ENCODE data around the gene APOM. TPM values are rescaled to one million over a fixed set of nuclear protein-coding genes. Genes with fewer than 3 reads are reported as not detected.

APOM gene
- polyA plus RNA-seq, 1 donor, result 14.1 TPM

DNA sequence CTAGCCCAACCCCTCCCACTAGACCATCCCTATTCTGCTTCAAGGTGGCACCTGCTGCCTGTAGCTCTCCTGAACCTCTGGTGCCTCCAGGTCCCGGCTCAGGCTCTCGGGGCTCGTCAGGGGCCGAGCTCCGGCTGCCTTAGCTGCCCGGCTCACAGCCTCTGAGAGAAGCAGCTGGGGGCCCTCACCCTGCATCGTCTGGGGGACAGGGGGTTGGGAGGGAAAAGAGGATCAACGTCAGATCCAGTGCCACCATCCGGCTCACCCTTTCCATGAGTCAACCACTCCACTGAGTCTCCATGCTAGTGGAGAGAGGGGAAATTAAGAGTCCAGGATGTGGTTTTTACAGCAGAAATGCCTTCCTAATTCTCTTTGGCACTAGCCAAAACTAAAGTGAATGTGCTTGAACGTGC lies 16.2 kb upstream of the APOM start:
- Histone ChIP-seq H3K4me1 (ENCODE audit: control insufficient read depth, insufficient read depth, low read length) (no peaks in the 10 kb centered on the region), H3K27ac (ENCODE audit: low read length) (no peak overlapping the region), H3K9me3 (ENCODE audit: control insufficient read depth, low read depth, low read length) (no peaks in the 10 kb centered on the region), H3K27me3 (ENCODE audit: control insufficient read depth, insufficient read depth, low read length) (no peaks in the 10 kb centered on the region), H3K36me3 (ENCODE audit: control insufficient read depth, insufficient read depth, low read length) (peaks cover 89% of the 10 kb centered on the region), H3K4me3 (ENCODE audit: low read length) (no peak overlapping the region)
- DNase-seq, result no peak
- no CpG with 5 or more reads among the region's 10 CpGs for WGBS (ENCODE audit: insufficient coverage, low lambda C conversion rate)

DNA sequence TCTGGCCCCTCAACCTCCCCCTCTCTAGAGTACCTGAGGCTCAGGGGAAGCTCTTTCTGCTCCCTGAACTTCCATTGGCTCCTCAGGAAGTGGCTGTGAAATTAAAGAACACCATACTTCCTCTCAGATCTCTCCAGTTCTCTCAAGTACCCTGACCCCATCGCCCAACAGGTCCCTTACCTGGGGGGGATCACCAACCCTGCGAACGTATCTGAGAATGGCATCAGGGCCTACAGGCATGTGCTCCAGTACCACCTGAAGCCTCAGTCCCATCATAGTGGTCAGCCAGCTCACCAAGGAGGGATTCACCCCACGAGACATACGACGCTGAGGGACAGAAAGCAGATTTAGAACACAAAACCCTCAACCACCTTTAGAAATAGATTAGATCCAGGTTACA lies 15.1 kb upstream of the APOM start:
- no peaks in the 10 kb centered on the region for H3K4me1 ChIP-seq (ENCODE audit: control insufficient read depth, insufficient read depth, low read length)
- peaks cover 89% of the 10 kb centered on the region for H3K36me3 ChIP-seq (ENCODE audit: control insufficient read depth, insufficient read depth, low read length)
- no CpG with 5 or more reads among the region's 6 CpGs for WGBS (ENCODE audit: insufficient coverage, low lambda C conversion rate)

DNA sequence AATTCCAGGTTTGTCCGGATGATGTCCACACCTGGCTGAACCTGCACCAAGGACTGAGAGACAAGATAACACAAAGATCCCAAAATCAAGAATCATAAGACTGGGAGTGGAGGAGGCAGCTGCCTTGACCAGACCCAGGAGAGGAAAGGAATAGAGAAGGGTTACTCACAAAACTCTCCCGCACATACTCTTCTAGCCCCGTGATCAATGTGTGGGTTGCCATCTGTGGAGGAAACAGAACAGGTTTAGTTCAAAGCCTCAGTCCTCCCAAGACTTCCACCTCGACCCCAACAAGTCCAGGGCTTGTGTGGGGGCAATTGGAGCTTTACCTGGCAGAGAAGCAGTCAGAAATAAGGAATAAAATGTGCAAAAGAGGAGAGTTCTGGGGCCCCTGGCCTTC lies 14.3 kb upstream of the APOM start:
- Histone ChIP-seq H3K4me1 (ENCODE audit: control insufficient read depth, insufficient read depth, low read length) (no peaks in the 10 kb centered on the region), H3K9me3 (ENCODE audit: control insufficient read depth, low read depth, low read length) (no peaks in the 10 kb centered on the region), H3K27ac (ENCODE audit: low read length) (no peak overlapping the region), H3K27me3 (ENCODE audit: control insufficient read depth, insufficient read depth, low read length) (no peaks in the 10 kb centered on the region), H3K4me3 (ENCODE audit: low read length) (no peak overlapping the region), H3K36me3 (ENCODE audit: control insufficient read depth, insufficient read depth, low read length) (peaks cover 89% of the 10 kb centered on the region)
- 100% methylated on average over 1 of the region's 4 CpGs for WGBS (ENCODE audit: insufficient coverage, low lambda C conversion rate)
- DNase-seq, result no peak

More for the DNA sequence above, 15.1 kb upstream of the APOM start:
- no peaks in the 10 kb centered on the region for H3K27me3 ChIP-seq (ENCODE audit: control insufficient read depth, insufficient read depth, low read length)
- no peak for DNase-seq
- no peak overlapping the region for H3K27ac ChIP-seq (ENCODE audit: low read length)
- no peaks in the 10 kb centered on the region for H3K9me3 ChIP-seq (ENCODE audit: control insufficient read depth, low read depth, low read length)
- H3K4me3 ChIP-seq (ENCODE audit: low read length), result no peak overlapping the region

DNA sequence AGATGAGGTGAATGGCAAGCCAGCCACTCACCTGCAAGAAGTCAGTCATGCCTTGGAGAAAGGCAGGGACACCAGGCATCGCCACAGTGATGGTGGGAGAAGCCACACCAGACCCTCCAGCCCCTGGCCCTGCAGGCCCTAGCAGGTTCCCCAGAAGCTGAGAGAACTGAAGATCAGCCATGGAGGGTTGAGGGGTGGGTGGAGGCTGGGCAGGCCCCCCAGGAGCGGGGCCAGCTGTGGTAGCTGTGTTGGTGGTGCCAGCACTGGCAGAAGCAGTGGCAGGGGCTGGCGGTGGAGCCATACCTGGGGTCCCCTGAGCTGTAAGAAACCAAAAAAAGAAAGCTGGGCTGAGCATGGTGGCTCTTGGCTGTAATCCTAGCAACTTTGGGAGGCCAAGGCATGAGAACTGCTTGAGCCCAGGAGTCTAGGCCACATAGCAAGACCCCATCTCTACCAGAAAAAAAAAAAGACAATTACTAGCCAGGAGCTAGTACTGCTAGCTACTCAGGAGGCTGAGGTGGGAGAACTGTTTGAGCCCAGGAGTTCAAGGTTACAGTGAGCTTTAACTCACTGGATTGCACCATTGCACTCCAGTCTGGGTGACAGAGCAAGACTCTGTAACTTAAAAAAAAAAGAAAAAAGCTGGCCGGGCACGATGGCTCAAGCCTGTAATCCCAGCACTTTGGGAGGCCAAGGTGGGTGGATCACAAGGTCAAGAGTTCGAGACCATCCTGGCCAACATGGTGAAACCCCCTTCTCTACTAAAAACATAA lies 12.7 kb upstream of the APOM start:
- no peak for DNase-seq

DNA sequence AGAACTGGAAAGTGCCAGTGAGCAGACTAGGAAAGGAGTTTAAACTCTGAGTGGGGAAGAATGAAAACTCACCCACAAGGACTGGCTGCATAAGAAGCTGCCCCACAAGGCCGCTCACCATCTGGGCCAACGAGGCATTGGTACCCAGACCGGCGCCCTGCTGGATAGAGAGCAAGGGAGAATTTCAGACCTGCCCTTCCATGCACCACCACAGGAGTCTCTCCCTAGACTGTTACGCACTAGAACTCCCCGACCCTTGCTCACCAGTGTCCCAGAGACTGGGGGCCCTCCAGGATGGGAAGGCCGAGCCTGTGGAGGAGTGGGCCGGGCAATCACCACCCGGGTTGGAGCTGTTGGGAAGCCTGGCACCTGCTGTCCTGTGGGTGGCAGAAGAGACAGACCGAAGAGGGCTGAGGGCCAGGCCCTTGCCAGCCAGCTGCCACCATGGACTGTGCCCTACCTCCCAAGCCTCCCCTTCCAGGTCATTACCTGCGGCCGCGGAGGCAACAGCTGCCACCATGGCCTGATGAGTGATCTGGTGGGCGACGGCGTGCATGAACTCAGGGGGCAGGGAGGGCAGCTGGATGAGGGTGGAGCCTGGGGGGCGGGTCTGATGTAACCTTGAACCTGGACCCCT lies 11.8 kb upstream of the APOM start:
- WGBS (ENCODE audit: insufficient coverage, low lambda C conversion rate), result no CpG with 5 or more reads among the region's 17 CpGs
- Histone ChIP-seq H3K27ac (ENCODE audit: low read length) (no peak overlapping the region), H3K27me3 (ENCODE audit: control insufficient read depth, insufficient read depth, low read length) (no peaks in the 10 kb centered on the region), H3K36me3 (ENCODE audit: control insufficient read depth, insufficient read depth, low read length) (peaks cover 92% of the 10 kb centered on the region), H3K9me3 (ENCODE audit: control insufficient read depth, low read depth, low read length) (no peaks in the 10 kb centered on the region), H3K4me3 (ENCODE audit: low read length) (no peak overlapping the region), H3K4me1 (ENCODE audit: control insufficient read depth, insufficient read depth, low read length) (no peaks in the 10 kb centered on the region)
- DNase-seq, result no peak

More for the DNA sequence above, 12.7 kb upstream of the APOM start:
- Histone ChIP-seq H3K36me3 (ENCODE audit: control insufficient read depth, insufficient read depth, low read length) (peaks cover 88% of the 10 kb centered on the region), H3K27ac (ENCODE audit: low read length) (no peak overlapping the region), H3K9me3 (ENCODE audit: control insufficient read depth, low read depth, low read length) (no peaks in the 10 kb centered on the region), H3K4me1 (ENCODE audit: control insufficient read depth, insufficient read depth, low read length) (no peaks in the 10 kb centered on the region), H3K27me3 (ENCODE audit: control insufficient read depth, insufficient read depth, low read length) (no peaks in the 10 kb centered on the region), H3K4me3 (ENCODE audit: low read length) (no peak overlapping the region)
- 80% methylated on average over 1 of the region's 6 CpGs for WGBS (ENCODE audit: insufficient coverage, low lambda C conversion rate)

DNA sequence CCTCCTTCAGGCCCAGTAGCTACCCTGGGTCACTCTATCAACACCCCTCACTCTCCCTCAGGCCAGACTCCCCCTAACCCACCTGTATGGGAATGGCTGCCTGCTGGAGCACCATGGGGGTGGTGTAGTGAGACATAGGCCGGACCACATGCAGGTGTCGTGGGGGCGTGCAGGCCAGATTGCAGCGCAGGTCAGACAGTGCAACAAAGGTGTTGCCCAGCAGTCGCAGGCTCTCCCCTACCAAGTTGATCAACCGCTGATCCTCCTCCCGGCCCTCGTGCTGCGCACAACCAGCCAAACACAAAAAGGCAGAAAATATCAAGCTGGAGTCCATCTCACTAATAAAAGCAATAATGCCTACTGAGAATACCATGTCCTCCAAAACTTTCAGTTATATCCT lies 10.4 kb upstream of the APOM start:
- DNase-seq, result no peak
- H3K36me3 ChIP-seq (ENCODE audit: control insufficient read depth, insufficient read depth, low read length), result peaks cover 91% of the 10 kb centered on the region

DNA sequence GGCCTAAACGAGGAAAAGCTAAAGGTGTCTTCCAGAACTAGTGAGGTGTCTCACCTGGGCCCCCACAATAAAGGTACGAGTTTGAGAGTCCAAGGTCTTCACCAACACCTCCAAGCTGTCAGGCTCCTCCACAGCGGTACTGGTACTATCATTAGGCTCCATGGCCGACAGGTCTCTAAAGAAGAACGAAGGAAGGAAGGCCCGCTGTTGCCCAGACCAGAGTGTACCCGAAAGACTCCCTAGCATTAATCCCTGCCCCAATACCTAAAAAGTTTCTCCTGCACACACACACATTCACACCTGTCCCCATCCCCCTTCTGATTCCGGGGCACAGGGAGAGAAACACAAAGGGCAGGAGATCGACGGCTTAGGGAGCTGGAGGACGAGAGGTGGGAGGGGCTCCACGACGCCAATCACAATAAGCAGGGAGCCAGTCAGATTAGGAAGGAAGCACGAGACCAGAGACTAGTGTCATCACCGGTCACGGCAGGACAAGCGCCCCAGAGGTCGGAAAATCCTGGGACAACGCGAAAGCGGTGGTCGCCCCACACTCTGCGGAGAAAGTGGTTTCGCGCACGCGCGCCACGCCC lies 4.0 kb upstream of the APOM start:
- no peaks in the 10 kb centered on the region for H3K27me3 ChIP-seq (ENCODE audit: control insufficient read depth, insufficient read depth, low read length)
- peak overlapping the region; percentile 90 for H3K4me3 ChIP-seq (ENCODE audit: low read length)
- no CpG with 5 or more reads among the region's 29 CpGs for WGBS (ENCODE audit: insufficient coverage, low lambda C conversion rate)
- DNase-seq, result peak; percentile 82 to 92
- H3K36me3 ChIP-seq (ENCODE audit: control insufficient read depth, insufficient read depth, low read length), result peaks cover 39% of the 10 kb centered on the region
- H3K27ac ChIP-seq (ENCODE audit: low read length), result peak overlapping the region; percentile 93
- no peaks in the 10 kb centered on the region for H3K9me3 ChIP-seq (ENCODE audit: control insufficient read depth, low read depth, low read length)
- peaks cover 38% of the 10 kb centered on the region for H3K4me1 ChIP-seq (ENCODE audit: control insufficient read depth, insufficient read depth, low read length)

More for the DNA sequence above, 10.4 kb upstream of the APOM start:
- Histone ChIP-seq H3K27me3 (ENCODE audit: control insufficient read depth, insufficient read depth, low read length) (no peaks in the 10 kb centered on the region), H3K4me3 (ENCODE audit: low read length) (no peak overlapping the region), H3K4me1 (ENCODE audit: control insufficient read depth, insufficient read depth, low read length) (no peaks in the 10 kb centered on the region), H3K27ac (ENCODE audit: low read length) (no peak overlapping the region), H3K9me3 (ENCODE audit: control insufficient read depth, low read depth, low read length) (no peaks in the 10 kb centered on the region)
- no CpG with 5 or more reads among the region's 9 CpGs for WGBS (ENCODE audit: insufficient coverage, low lambda C conversion rate)

DNA sequence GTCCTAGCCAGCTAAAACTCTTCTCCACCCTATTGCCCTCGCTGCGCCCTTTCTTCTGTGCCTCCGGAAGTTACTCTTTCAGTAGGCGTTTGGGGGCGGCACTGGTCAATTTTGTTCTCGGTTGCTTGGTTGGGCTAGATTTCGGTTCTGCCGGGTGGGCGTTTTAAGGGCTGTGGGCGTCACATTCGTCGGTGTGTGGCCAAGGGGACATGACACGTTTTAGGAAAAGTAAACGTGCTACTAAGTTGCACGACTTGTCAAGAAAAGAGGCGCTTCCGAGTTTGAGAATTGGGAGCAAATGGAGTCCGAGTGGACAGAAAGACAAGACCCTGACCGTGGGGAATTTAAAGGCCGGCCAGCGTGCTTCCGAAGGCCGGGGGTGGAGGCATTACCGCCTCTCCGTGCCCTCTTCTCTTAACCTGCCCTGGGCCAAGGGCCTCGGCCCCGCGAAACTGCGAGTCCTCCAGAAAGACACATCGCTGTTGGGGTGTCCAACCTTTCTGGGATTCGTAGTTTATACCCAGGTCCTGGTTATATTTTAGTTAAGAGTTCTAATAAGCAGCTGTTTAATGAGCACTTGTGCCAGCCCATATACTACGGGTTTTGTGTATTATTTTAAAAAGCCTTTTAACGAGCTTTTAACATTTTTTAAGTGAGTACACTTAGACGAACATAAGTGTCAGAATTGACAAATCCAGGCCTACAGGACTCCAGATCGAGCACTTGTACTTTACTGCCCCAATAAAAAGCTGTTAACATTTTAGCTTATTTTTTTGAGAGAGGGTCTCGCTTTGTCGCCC lies 2.6 kb upstream of the APOM start:
- WGBS (ENCODE audit: insufficient coverage, low lambda C conversion rate), result 5% methylated on average over 4 of the region's 37 CpGs
- peaks cover 36% of the 10 kb centered on the region for H3K36me3 ChIP-seq (ENCODE audit: control insufficient read depth, insufficient read depth, low read length)
- H3K27ac ChIP-seq (ENCODE audit: low read length), result peak overlapping the region; percentile 93
- H3K27me3 ChIP-seq (ENCODE audit: control insufficient read depth, insufficient read depth, low read length), result no peaks in the 10 kb centered on the region
- H3K4me3 ChIP-seq (ENCODE audit: low read length), result peak overlapping the region; percentile 90
- H3K9me3 ChIP-seq (ENCODE audit: control insufficient read depth, low read depth, low read length), result no peaks in the 10 kb centered on the region
- H3K4me1 ChIP-seq (ENCODE audit: control insufficient read depth, insufficient read depth, low read length), result peaks cover 40% of the 10 kb centered on the region
- no peak for DNase-seq

DNA sequence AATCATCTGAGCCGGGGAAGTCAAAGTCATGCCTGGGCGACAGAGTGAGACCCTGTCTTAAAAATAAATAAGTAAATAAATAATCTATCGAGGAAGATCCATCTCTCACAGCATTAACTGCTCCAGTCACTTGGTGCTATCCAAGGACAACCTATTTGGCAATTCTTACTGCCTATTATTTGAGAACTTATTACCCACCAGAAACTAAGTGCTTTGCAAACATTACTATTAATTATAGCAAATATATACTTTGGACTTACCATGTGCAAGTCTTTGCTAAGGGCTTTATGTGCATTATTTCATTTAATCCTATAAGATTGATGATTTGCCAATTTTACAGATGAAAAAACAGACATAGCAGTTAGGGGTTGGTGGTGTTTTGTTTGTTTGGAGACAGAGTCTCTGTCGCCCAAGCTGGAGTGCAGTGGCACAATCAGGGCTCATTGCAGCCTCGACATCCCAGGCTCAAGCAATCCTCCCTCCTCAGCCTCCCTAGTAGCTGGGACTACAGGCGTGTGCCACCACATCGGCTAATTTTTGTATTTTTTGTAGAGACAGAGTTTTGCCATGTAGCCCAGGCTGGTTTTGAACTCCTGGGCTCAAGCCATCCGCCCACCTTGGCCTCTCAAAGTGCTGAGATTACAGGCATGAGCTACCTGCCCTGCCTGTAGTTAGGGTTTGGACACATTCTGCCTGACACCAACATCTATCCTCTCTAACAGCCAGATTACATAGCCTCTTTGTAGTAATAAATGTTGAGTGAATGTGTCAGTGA lies 933 bp upstream of the APOM start:
- Histone ChIP-seq H3K4me3 (ENCODE audit: low read length) (no peak overlapping the region), H3K27me3 (ENCODE audit: control insufficient read depth, insufficient read depth, low read length) (no peaks in the 10 kb centered on the region), H3K36me3 (ENCODE audit: control insufficient read depth, insufficient read depth, low read length) (peaks cover 25% of the 10 kb centered on the region), H3K4me1 (ENCODE audit: control insufficient read depth, insufficient read depth, low read length) (peaks cover 55% of the 10 kb centered on the region), H3K9me3 (ENCODE audit: control insufficient read depth, low read depth, low read length) (no peaks in the 10 kb centered on the region), H3K27ac (ENCODE audit: low read length) (peak overlapping the region; percentile 48)
- 95% methylated on average over 3 of the region's 8 CpGs for WGBS (ENCODE audit: insufficient coverage, low lambda C conversion rate)
- DNase-seq, result no peak
